Activated CD8-positive, alpha-beta memory T cell treated with anti-CD3 and anti-CD28 coated beads for 36 hours (primary cell): ENCODE results near the gene TLX2. TPM values are rescaled to one million over a fixed set of nuclear protein-coding genes. Genes with fewer than 3 reads are reported as not detected.

ENCODE experiments used
- CTCF ChIA-PET: fragments of 350-600 bp; sonication (Branson Sonifier 250); formaldehyde crosslinking; loops from one replicate; lab custom pipeline; 2021; ENCODE audit warnings: antibody characterized with exemption; lab: Charles Lee
- POLR2A ChIA-PET: fragments of 350-600 bp; sonication (Branson Sonifier 250); formaldehyde crosslinking; loops from one replicate; lab custom pipeline; 2021; ENCODE audit warnings: antibody characterized with exemption; lab: Charles Lee
- total RNA-seq, 2 experiments: library from RNA; stranded (reverse); gene quantifications; one replicate each; pipeline ENCODE4 v1.2.3, GENCODE V29; 2021

Gene TLX2
- total RNA-seq, 2 experiments from 2014 or later: 0.25 TPM

GRCh38 chr2:74537140-74537539 is 22.9 kb downstream of the TLX2 start:
- POLR2A ChIA-PET: no interaction called here
- CTCF ChIA-PET: no interaction called here

- ChIA-PET CTCF (interaction anchor here (1.0 to 1.2 kb wide), 2 partner anchors 19 to 164 kb away, joined by 3 to 4 read pairs; no protein-coding TSS in a partner anchor), POLR2A (no interaction called here)
These were observed 24.7 kb downstream of the TLX2 start for GRCh38 chr2:74538881-74539339.

- ChIA-PET CTCF (no interaction called here), POLR2A (no interaction called here)
These were observed 26.0 kb downstream of the TLX2 start for GRCh38 chr2:74540291-74540690.

GRCh38 chr2:74542978-74543377 is 28.7 kb downstream of the TLX2 start:
- CTCF ChIA-PET: interaction anchor here (0.7 kb wide), 1 partner anchor 269 kb away, joined by 3 read pairs; no protein-coding TSS in a partner anchor

GRCh38 chr2:74544634-74545033 is 30.4 kb downstream of the TLX2 start:
- CTCF ChIA-PET: no interaction called here
- POLR2A ChIA-PET: no interaction called here

More at GRCh38 chr2:74542978-74543377, 28.7 kb downstream of the TLX2 start:
- POLR2A ChIA-PET: interaction anchor here (0.7 kb wide), 1 partner anchor 28 kb away, joined by 3 read pairs; no protein-coding TSS in a partner anchor

- POLR2A ChIA-PET: no interaction called here
- CTCF ChIA-PET: no interaction called here
These were observed 31.8 kb downstream of the TLX2 start for GRCh38 chr2:74546004-74546403.

- ChIA-PET POLR2A (interaction anchor here (0.6 kb wide), 1 partner anchor 17 kb away, joined by 3 read pairs; no protein-coding TSS in a partner anchor), CTCF (no interaction called here)
These were observed 34.1 kb downstream of the TLX2 start for GRCh38 chr2:74548285-74548899.

GRCh38 chr2:74548900-74549826 is 34.9 kb downstream of the TLX2 start:
- ChIA-PET POLR2A (no interaction called here), CTCF (no interaction called here)

- ChIA-PET POLR2A (no interaction called here), CTCF (no interaction called here)
These were observed 36.0 kb downstream of the TLX2 start for GRCh38 chr2:74550231-74550630.

- CTCF ChIA-PET: interaction anchor here (1.0 to 1.2 kb wide), 2 partner anchors 14 to 19 kb away, joined by 3 to 5 read pairs; no protein-coding TSS in a partner anchor
- POLR2A ChIA-PET: no interaction called here
These were observed 37.3 kb downstream of the TLX2 start for GRCh38 chr2:74551530-74551929.

- ChIA-PET POLR2A (no interaction called here), CTCF (interaction anchor here (1.2 kb wide), 1 partner anchor 14 kb away, joined by 3 read pairs; no protein-coding TSS in a partner anchor)
These were observed 38.0 kb downstream of the TLX2 start for GRCh38 chr2:74551942-74552913.

- POLR2A ChIA-PET: interaction anchor here (0.9 kb wide), 1 partner anchor 15 kb away, joined by 5 read pairs; no protein-coding TSS in a partner anchor
- CTCF ChIA-PET: interaction anchor here (0.9 kb wide), 1 partner anchor 89 kb away, joined by 6 read pairs; no protein-coding TSS in a partner anchor
These were observed 38.9 kb downstream of the TLX2 start for GRCh38 chr2:74552914-74553811.

- CTCF ChIA-PET: interaction anchor here (0.6 to 0.9 kb wide), 2 partner anchors 90 to 101 kb away, joined by 3 to 6 read pairs; no protein-coding TSS in a partner anchor
- POLR2A ChIA-PET: interaction anchor here (0.9 kb wide), 1 partner anchor 14 kb away, joined by 5 read pairs; no protein-coding TSS in a partner anchor
These were observed 39.9 kb downstream of the TLX2 start, which contains the start of the genes DOK1 and LOXL3 for GRCh38 chr2:74553892-74554819. Gene DOK1, plus strand, starts transcription at chr2:74554720. Its CDS starts 35 bp downstream, at chr2:74554755. Gene LOXL3, minus strand, starts transcription at chr2:74553942. Its CDS starts 1,308 bp downstream, at chr2:74552634.

GRCh38 chr2:74554820-74555531 is 40.7 kb downstream of the TLX2 start:
- POLR2A ChIA-PET: no interaction called here
- CTCF ChIA-PET: interaction anchor here (1.3 kb wide), 1 partner anchor 30 kb away, joined by 3 read pairs; no protein-coding TSS in a partner anchor

- POLR2A ChIA-PET: no interaction called here
- CTCF ChIA-PET: interaction anchor here (1.3 kb wide), 1 partner anchor 30 kb away, joined by 3 read pairs; no protein-coding TSS in a partner anchor
These were observed 41.4 kb downstream of the TLX2 start for GRCh38 chr2:74555610-74556103.
